ENCODE results near the gene MPPED2. TPM values are rescaled to one million over a fixed set of nuclear protein-coding genes. Genes with fewer than 3 reads are reported as not detected.

The MPPED2 gene
- total and polyA plus RNA-seq, 2 donors (not counting 3 experiments of a cell fraction or from before 2014, with no cell fraction given) = not detected

DNA sequence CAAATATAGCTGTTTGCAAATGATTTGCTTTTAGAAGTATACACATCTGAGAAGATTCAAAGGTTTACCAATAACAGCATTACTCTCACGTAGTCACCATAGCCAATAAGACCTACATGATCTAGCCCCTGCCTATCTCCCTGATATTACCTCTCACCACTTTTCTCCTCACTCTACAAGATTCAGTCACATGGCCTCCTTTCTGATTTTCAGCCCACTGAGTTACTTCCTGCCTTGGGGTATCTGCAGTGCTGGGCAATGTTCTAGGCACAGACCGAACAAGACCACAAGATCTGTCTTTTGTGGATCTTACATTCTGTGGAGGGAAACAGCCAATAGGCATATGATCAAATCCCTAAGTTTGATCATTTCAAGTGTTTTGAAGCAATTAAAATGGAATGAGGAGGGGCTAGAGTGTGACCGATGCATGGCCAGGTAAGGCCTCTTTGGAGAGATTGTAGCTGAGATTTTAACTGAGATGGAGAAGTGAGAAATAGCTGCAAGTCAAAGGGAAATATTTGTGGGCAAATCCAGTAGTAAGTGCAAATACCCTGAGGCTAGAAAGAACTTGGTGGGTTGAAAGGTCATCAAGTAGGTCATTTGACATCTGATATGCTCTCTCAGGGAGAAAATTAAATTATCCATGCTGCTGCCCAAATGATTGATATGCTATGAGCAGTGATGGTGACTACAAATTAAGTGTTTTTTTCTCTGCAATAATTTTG, 220.2 kb downstream of the MPPED2 start:
- Histone ChIP-seq H3K4me3 (replicated peaks in 1 of 3; ENCODE audit: insufficient read depth in 1 of 3, low read depth in 1 of 3, low read length in 3 of 3) (no peak overlapping the region), H3K9me3 (replicated peaks; ENCODE audit: control insufficient read depth, insufficient read depth, low read length) (no peaks in the 10 kb centered on the region), H3K36me3 (ENCODE audit: control insufficient read depth in 2 of 2, extremely low read depth in 1 of 2, insufficient read depth in 2 of 2, low read length in 2 of 2) (no peaks in the 10 kb centered on the region), H3K27ac (ENCODE audit: insufficient read depth, low read depth, low read length) (no peak overlapping the region), H3K79me2 (ENCODE audit: control insufficient read depth, insufficient read depth, low read length) (no peaks in the 10 kb centered on the region), H3K9ac (replicated peaks; ENCODE audit: extremely low read depth, insufficient read depth, low read length) (no peak overlapping the region), H3K9me1 (replicated peaks; ENCODE audit: control insufficient read depth, extremely low read depth, insufficient read depth, low read length) (no peaks in the 10 kb centered on the region), H2AFZ (ENCODE audit: low read depth, low read length) (no peak overlapping the region), H3K4me1 (ENCODE audit: control insufficient read depth, extremely low read depth, insufficient read depth, low read length) (no peaks in the 10 kb centered on the region), H3K27me3 (ENCODE audit: control insufficient read depth in 2 of 2, insufficient read depth in 2 of 2, low read length in 2 of 2) (no peaks in the 10 kb centered on the region), H3K4me2 (ENCODE audit: insufficient read depth, low read length) (no peak overlapping the region), H4K20me1 (replicated peaks; ENCODE audit: control insufficient read depth, extremely low read depth, insufficient read depth, low read length) (no peaks in the 10 kb centered on the region)
- ChIA-PET CTCF (interaction anchor here (1.7 kb wide), 1 partner anchor 10 kb away, joined by 4 read pairs; no protein-coding TSS in a partner anchor), POLR2A (no interaction called here)
- FAIRE-seq = no peak
- intact Hi-C loops (cut with micrococcal nuclease) = no loop called here
- TF ChIP-seq POLR2A (IDR thresholded peaks at IDR 0.05; ENCODE audit: low read depth, low read length) = no peak
- TF ChIP-seq GATA2 (IDR thresholded peaks at IDR 0.05; ENCODE audit: insufficient read depth, insufficient read length, low read depth, low read length) = no peak
- TF ChIP-seq, protein P1, sequence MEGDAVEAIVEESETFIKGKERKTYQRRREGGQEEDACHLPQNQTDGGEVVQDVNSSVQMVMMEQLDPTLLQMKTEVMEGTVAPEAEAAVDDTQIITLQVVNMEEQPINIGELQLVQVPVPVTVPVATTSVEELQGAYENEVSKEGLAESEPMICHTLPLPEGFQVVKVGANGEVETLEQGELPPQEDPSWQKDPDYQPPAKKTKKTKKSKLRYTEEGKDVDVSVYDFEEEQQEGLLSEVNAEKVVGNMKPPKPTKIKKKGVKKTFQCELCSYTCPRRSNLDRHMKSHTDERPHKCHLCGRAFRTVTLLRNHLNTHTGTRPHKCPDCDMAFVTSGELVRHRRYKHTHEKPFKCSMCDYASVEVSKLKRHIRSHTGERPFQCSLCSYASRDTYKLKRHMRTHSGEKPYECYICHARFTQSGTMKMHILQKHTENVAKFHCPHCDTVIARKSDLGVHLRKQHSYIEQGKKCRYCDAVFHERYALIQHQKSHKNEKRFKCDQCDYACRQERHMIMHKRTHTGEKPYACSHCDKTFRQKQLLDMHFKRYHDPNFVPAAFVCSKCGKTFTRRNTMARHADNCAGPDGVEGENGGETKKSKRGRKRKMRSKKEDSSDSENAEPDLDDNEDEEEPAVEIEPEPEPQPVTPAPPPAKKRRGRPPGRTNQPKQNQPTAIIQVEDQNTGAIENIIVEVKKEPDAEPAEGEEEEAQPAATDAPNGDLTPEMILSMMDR (IDR thresholded peaks at IDR 0.05; ENCODE audit: extremely low read depth in 1 of 2, insufficient read depth in 1 of 2, low read depth in 1 of 2, low read length in 2 of 2) = no peak
- TF ChIP-seq, protein P2, sequence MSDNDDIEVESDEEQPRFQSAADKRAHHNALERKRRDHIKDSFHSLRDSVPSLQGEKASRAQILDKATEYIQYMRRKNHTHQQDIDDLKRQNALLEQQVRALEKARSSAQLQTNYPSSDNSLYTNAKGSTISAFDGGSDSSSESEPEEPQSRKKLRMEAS (IDR thresholded peaks at IDR 0.05; ENCODE audit: insufficient read depth, insufficient read length) = no peak
- TF ChIP-seq FOS (IDR thresholded peaks at IDR 0.05; ENCODE audit: borderline replicate concordance, insufficient read depth, low read length) = no peak
- no peak for TF ChIP-seq POLR2AphosphoS5 (IDR thresholded peaks at IDR 0.05; ENCODE audit: insufficient read depth, low read depth, low read length)
- TF ChIP-seq MYC (IDR thresholded peaks at IDR 0.05; ENCODE audit: low read depth, low read length) = no peak
- no peak for TF ChIP-seq EZH2 (IDR thresholded peaks at IDR 0.05; ENCODE audit: borderline replicate concordance, low read depth, low read length, severe bottlenecking)
- no peak for TF ChIP-seq JUN (IDR thresholded peaks at IDR 0.05; ENCODE audit: borderline replicate concordance, insufficient read depth, insufficient read length, low read depth)
- no peak for DNase-seq (ENCODE audit: low read depth, low spot score)
- BruUV-seq (replicated peaks) = no TSS peak
- dilution Hi-C loops (cut with MboI; ENCODE audit: extremely low pct_ligation_motif_present, low sequenced_read_pairs) = no loop called here
